Mammary epithelial cell (primary cell): ENCODE measurements around the gene ROBO4.

Source experiments
- EZH2 ChIP-seq: IDR thresholded peaks from 2 replicates; pipeline ENCODE4 v1.6.1; 2012; ENCODE audit warnings: low read length, inconsistent platforms, borderline replicate concordance
- TF ChIP-seq, protein P1 (sequence below), 2 donors: IDR thresholded peaks in 1 of 2; conservative IDR thresholded peaks in 1 of 2; 2 replicates each; pipeline ENCODE4 v1.5.1; 2011 to 2012; ENCODE audit warnings: inconsistent platforms in 2 of 2, low read length in 2 of 2, mild to moderate bottlenecking in 2 of 2, control low read depth in 1 of 2, low read depth in 1 of 2; ENCODE audit not compliant: insufficient read depth in 1 of 2; ENCODE audit errors: extremely low read depth in 1 of 2

DNA sequence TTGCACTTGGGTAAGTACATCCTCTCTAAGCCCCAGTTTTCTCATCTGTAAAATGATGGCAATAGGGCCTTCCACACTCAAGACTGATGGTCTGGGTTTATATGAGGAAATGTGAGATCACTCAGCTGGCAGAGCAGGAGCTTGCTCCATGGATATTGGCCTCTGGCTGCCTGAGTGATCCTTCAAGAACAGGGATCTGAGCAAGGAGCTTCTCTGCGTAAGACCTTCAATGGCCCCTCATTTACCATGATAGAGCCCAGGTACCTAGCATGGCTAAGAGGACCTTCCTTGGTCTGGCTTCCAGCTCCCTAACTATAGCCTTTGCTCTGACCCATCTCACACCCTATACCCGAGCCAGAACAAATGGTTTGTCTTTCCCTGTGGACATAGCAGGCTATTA lies 5.5 kb downstream of the ROBO4 start:
- TF ChIP-seq, protein P1, sequence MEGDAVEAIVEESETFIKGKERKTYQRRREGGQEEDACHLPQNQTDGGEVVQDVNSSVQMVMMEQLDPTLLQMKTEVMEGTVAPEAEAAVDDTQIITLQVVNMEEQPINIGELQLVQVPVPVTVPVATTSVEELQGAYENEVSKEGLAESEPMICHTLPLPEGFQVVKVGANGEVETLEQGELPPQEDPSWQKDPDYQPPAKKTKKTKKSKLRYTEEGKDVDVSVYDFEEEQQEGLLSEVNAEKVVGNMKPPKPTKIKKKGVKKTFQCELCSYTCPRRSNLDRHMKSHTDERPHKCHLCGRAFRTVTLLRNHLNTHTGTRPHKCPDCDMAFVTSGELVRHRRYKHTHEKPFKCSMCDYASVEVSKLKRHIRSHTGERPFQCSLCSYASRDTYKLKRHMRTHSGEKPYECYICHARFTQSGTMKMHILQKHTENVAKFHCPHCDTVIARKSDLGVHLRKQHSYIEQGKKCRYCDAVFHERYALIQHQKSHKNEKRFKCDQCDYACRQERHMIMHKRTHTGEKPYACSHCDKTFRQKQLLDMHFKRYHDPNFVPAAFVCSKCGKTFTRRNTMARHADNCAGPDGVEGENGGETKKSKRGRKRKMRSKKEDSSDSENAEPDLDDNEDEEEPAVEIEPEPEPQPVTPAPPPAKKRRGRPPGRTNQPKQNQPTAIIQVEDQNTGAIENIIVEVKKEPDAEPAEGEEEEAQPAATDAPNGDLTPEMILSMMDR (conservative IDR thresholded peaks at IDR 0.05 in 1 of 2, IDR thresholded peaks at IDR 0.05 in 1 of 2; ENCODE audit: extremely low read depth in 1 of 2, insufficient read depth in 1 of 2, low read depth in 1 of 2, low read length in 2 of 2), result no peak
- no peak for TF ChIP-seq EZH2
